ENCODE measurements around the gene IKZF5. TPM values are rescaled to one million over a fixed set of nuclear protein-coding genes. Genes with fewer than 3 reads are reported as not detected.

The IKZF5 gene
- total RNA-seq, 1 experiment from 2014 or later: 8.6 TPM

DNA sequence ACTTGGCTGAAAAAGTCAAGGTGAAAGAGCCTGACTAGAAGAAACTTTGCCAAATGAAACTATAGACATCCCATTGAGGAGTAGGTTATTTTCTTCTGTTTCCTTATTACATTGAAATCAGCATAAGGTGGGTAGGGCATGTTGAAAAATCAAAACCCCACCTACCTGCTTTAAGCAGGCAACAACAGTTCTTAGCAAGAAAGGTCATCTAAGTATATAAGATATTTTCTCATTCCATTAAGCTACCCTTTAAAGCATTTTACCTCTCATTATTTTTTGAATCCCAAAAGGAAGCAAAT, 31.0 kb upstream of the IKZF5 start:
- intact Hi-C loops (cut with micrococcal nuclease; ENCODE audit: unreplicated experiment) (no loop called here), in situ Hi-C loops (cut with HindIII; ENCODE audit: low pct_unique_long_range_greater_than_20kb, low sequenced_read_pairs) (no loop called here)
- BruUV-seq (replicated peaks): no TSS peak
- Histone ChIP-seq H3K4me1 (ENCODE audit: control insufficient read depth, insufficient read depth, low read length) (no peaks in the 10 kb centered on the region), H3K27ac (ENCODE audit: low read length) (no peak overlapping the region), H3K4me3 (ENCODE audit: low read depth in 2 of 2, low read length in 2 of 2) (no peak overlapping the region), H3K9me3 (ENCODE audit: control insufficient read depth, insufficient read depth, low read depth, low read length) (no peaks in the 10 kb centered on the region), H3K36me3 (ENCODE audit: control insufficient read depth, insufficient read depth, low read length) (no peaks in the 10 kb centered on the region), H3K27me3 (ENCODE audit: control insufficient read depth, insufficient read depth, low read length) (no peaks in the 10 kb centered on the region)
- no peak for DNase-seq (ENCODE audit: low read depth, low spot score)
- ChIA-PET CTCF (no interaction called here), POLR2A (no interaction called here)
- ATAC-seq: no peak
- TF ChIP-seq TCF7L2 (IDR thresholded peaks at IDR 0.05; ENCODE audit: low read depth, low read length) (no peak), POLR2AphosphoS5 (IDR thresholded peaks at IDR 0.05; ENCODE audit: low read depth, low read length) (no peak), SIN3A (IDR thresholded peaks at IDR 0.05; ENCODE audit: borderline replicate concordance, insufficient read depth, low read depth, low read length) (no peak)
- TF ChIP-seq, protein P1, sequence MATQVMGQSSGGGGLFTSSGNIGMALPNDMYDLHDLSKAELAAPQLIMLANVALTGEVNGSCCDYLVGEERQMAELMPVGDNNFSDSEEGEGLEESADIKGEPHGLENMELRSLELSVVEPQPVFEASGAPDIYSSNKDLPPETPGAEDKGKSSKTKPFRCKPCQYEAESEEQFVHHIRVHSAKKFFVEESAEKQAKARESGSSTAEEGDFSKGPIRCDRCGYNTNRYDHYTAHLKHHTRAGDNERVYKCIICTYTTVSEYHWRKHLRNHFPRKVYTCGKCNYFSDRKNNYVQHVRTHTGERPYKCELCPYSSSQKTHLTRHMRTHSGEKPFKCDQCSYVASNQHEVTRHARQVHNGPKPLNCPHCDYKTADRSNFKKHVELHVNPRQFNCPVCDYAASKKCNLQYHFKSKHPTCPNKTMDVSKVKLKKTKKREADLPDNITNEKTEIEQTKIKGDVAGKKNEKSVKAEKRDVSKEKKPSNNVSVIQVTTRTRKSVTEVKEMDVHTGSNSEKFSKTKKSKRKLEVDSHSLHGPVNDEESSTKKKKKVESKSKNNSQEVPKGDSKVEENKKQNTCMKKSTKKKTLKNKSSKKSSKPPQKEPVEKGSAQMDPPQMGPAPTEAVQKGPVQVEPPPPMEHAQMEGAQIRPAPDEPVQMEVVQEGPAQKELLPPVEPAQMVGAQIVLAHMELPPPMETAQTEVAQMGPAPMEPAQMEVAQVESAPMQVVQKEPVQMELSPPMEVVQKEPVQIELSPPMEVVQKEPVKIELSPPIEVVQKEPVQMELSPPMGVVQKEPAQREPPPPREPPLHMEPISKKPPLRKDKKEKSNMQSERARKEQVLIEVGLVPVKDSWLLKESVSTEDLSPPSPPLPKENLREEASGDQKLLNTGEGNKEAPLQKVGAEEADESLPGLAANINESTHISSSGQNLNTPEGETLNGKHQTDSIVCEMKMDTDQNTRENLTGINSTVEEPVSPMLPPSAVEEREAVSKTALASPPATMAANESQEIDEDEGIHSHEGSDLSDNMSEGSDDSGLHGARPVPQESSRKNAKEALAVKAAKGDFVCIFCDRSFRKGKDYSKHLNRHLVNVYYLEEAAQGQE (IDR thresholded peaks at IDR 0.05; ENCODE audit: insufficient read depth in 1 of 2, low read depth in 2 of 2, low read length in 1 of 2): no peak
- TF ChIP-seq, protein P2, sequence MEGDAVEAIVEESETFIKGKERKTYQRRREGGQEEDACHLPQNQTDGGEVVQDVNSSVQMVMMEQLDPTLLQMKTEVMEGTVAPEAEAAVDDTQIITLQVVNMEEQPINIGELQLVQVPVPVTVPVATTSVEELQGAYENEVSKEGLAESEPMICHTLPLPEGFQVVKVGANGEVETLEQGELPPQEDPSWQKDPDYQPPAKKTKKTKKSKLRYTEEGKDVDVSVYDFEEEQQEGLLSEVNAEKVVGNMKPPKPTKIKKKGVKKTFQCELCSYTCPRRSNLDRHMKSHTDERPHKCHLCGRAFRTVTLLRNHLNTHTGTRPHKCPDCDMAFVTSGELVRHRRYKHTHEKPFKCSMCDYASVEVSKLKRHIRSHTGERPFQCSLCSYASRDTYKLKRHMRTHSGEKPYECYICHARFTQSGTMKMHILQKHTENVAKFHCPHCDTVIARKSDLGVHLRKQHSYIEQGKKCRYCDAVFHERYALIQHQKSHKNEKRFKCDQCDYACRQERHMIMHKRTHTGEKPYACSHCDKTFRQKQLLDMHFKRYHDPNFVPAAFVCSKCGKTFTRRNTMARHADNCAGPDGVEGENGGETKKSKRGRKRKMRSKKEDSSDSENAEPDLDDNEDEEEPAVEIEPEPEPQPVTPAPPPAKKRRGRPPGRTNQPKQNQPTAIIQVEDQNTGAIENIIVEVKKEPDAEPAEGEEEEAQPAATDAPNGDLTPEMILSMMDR (IDR thresholded peaks at IDR 0.05): no peak

DNA sequence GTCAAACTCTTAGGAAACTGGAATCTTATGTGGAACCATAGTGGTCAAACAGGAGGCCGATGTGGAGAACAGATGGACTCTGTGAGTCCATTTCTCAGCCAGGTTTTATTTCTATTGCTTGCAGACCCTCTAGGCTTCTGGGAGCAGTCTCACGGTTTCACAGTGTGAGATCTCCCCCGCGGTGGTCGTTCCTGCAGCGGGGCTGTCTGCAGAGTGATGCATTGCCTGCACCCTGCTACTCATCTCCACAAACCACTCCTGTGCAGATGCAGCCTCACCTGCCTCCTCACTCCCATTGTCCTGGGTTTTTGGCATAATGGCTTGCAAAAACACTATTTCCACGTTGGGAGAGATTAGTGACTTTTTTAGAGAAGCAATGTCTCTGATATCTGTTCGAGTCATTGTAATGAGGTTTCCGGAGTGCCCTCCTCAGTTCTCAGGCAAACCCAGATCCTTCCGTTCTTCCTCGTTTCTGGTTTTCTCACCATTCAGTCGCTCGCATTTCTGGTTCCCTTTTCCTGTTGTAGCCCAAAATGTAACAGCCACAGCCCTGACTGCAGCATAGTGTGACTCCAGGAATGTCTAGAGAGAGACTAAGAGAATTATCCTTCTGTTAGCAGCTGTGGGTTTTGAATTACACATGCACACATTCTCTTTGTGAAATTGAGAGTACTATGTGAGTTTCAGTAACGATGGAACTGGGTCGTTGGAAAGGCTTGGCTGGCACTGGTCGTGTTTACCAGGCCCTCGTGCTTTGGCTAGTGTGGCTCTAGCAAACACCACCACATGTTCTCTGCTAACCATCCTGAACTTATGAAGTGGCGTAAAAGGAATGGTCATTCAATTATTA, 30.4 kb upstream of the IKZF5 start:
- no peak overlapping the region for H3K4me3 ChIP-seq (ENCODE audit: low read depth in 2 of 2, low read length in 2 of 2)
- H3K27me3 ChIP-seq (ENCODE audit: control insufficient read depth, insufficient read depth, low read length): no peaks in the 10 kb centered on the region
- H3K36me3 ChIP-seq (ENCODE audit: control insufficient read depth, insufficient read depth, low read length): no peaks in the 10 kb centered on the region
- CTCF ChIA-PET: no interaction called here
- TF ChIP-seq, protein P1 (IDR thresholded peaks at IDR 0.05; ENCODE audit: insufficient read depth in 1 of 2, low read depth in 2 of 2, low read length in 1 of 2): no peak
- TF ChIP-seq TCF7L2 (IDR thresholded peaks at IDR 0.05; ENCODE audit: low read depth, low read length) (no peak), POLR2AphosphoS5 (IDR thresholded peaks at IDR 0.05; ENCODE audit: low read depth, low read length) (no peak), SIN3A (IDR thresholded peaks at IDR 0.05; ENCODE audit: borderline replicate concordance, insufficient read depth, low read depth, low read length) (no peak)
- TF ChIP-seq, protein P2 (IDR thresholded peaks at IDR 0.05): no peak
- POLR2A ChIA-PET: no interaction called here
- ATAC-seq (no peak), DNase-seq (ENCODE audit: low read depth, low spot score) (no peak)
- no peak overlapping the region for H3K27ac ChIP-seq (ENCODE audit: low read length)
- in situ Hi-C loops (cut with HindIII; ENCODE audit: low pct_unique_long_range_greater_than_20kb, low sequenced_read_pairs): no loop called here
- no TSS peak for BruUV-seq (replicated peaks)
- no peaks in the 10 kb centered on the region for H3K4me1 ChIP-seq (ENCODE audit: control insufficient read depth, insufficient read depth, low read length)
- intact Hi-C loops (cut with micrococcal nuclease; ENCODE audit: unreplicated experiment): no loop called here
- H3K9me3 ChIP-seq (ENCODE audit: control insufficient read depth, insufficient read depth, low read depth, low read length): no peaks in the 10 kb centered on the region
